Measurements from ENCODE around the gene NCK1. TPM values are rescaled to one million over a fixed set of nuclear protein-coding genes. Genes with fewer than 3 reads are reported as not detected.
"Not testable (repeated sequence)": the region's sequence is repeated elsewhere in the genome, so short reads cannot be mapped to it uniquely, and the experiment has no call there.

Gene NCK1
- polyA plus RNA-seq, 2 donors = 23.3 to 37.0 TPM

GRCh38 chr3:136902530-136902929 lies 40.5 kb downstream of the NCK1 start:
- not testable (repeated sequence) for H3K27me3 ChIP-seq (ENCODE audit: control insufficient read depth in 1 of 2, insufficient read depth in 2 of 2, low read length in 2 of 2); H3K36me3 ChIP-seq (ENCODE audit: control insufficient read depth in 2 of 2, insufficient read depth in 2 of 2, low read length in 1 of 2); H3K27ac ChIP-seq (ENCODE audit: low read depth in 2 of 2, low read length in 1 of 2); H3K9me3 ChIP-seq (ENCODE audit: control insufficient read depth in 2 of 2, insufficient read depth in 1 of 2, low read depth in 1 of 2, low read length in 1 of 2); H3K4me3 ChIP-seq (ENCODE audit: low read depth in 1 of 2, low read length in 2 of 2)
- H3K4me1 ChIP-seq (ENCODE audit: control insufficient read depth in 2 of 2, insufficient read depth in 2 of 2, low read length in 1 of 2) = peaks cover 0 to 13% of the 10 kb centered on the region in 2 donors
- 72 to 77% methylated on average over 1 of the region's 1 CpG for WGBS, 2 donors

DNA sequence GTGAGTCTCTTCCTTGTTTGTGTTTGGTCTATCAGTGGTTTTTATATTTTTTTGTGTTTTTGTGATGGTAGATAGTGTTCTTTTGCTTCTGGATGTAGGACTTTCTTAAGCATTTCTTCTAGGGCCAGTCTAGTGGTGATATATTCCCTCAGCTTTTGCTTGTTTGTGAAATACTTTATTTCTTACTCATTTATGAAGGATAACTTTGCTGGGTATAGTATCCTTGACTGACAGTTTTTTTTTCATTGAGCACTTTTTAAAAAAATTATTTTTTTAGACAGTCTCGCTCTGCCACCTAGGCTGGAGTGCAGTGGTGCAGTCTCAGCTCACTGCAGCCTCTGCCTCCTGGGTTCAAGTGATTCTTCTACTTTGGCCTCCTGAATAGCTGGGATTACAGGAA lies 41.9 kb downstream of the NCK1 start:
- Histone ChIP-seq H3K4me1 (ENCODE audit: control insufficient read depth in 2 of 2, insufficient read depth in 2 of 2, low read length in 1 of 2) (peaks cover 0 to 13% of the 10 kb centered on the region in 2 donors), H3K27me3 (ENCODE audit: control insufficient read depth in 1 of 2, insufficient read depth in 2 of 2, low read length in 2 of 2) (no peaks in the 10 kb centered on the region), H3K36me3 (ENCODE audit: control insufficient read depth in 2 of 2, insufficient read depth in 2 of 2, low read length in 1 of 2) (peaks cover 3 to 5% of the 10 kb centered on the region in 2 donors), H3K27ac (ENCODE audit: low read depth in 2 of 2, low read length in 1 of 2) (no peak overlapping the region), H3K9me3 (ENCODE audit: control insufficient read depth in 2 of 2, insufficient read depth in 1 of 2, low read depth in 1 of 2, low read length in 1 of 2) (peaks cover 2 to 4% of the 10 kb centered on the region in 2 donors), H3K4me3 (ENCODE audit: low read depth in 1 of 2, low read length in 2 of 2) (no peak overlapping the region)
- WGBS, 2 donors = 0 to 4% methylated on average over 1 of the region's 1 CpG

DNA sequence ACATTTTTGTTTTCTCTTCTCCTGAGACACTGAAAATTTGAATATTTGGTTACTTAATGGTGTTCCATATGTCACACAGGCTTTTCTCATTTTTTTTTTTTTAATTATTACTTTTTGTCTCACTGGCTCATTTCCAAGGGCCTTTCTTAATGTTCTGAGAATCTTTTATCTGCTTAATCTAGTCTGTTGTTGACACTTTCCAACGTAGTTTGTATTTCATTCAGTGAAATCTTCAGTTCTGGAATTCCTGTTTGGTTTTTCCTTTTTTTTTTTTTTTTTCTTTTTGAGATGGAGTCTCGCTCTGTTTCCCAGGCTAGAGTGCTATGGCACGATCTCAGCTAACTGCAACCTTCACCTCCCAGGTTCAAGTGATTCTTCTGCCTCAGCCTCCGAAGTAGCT lies 42.7 kb downstream of the NCK1 start:
- H3K4me1 ChIP-seq (ENCODE audit: control insufficient read depth in 2 of 2, insufficient read depth in 2 of 2, low read length in 1 of 2) = peaks cover 0 to 13% of the 10 kb centered on the region in 2 donors
- H3K4me3 ChIP-seq (ENCODE audit: low read depth in 1 of 2, low read length in 2 of 2) = no peak overlapping the region
- no peaks in the 10 kb centered on the region for H3K27me3 ChIP-seq (ENCODE audit: control insufficient read depth in 1 of 2, insufficient read depth in 2 of 2, low read length in 2 of 2)
- peaks cover 2 to 4% of the 10 kb centered on the region in 2 donors for H3K9me3 ChIP-seq (ENCODE audit: control insufficient read depth in 2 of 2, insufficient read depth in 1 of 2, low read depth in 1 of 2, low read length in 1 of 2)
- WGBS, 2 donors = 73 to 78% methylated on average over 4 of the region's 4 CpGs
- H3K36me3 ChIP-seq (ENCODE audit: control insufficient read depth in 2 of 2, insufficient read depth in 2 of 2, low read length in 1 of 2) = peaks cover 3 to 5% of the 10 kb centered on the region in 2 donors
- no peak overlapping the region for H3K27ac ChIP-seq (ENCODE audit: low read depth in 2 of 2, low read length in 1 of 2)

GRCh38 chr3:136905549-136905948 lies 43.5 kb downstream of the NCK1 start:
- no peak overlapping the region for H3K4me3 ChIP-seq (ENCODE audit: low read depth in 1 of 2, low read length in 2 of 2)
- WGBS, 2 donors = 94 to 100% methylated on average over 1 of the region's 1 CpG
- H3K36me3 ChIP-seq (ENCODE audit: control insufficient read depth in 2 of 2, insufficient read depth in 2 of 2, low read length in 1 of 2) = peaks cover 3 to 5% of the 10 kb centered on the region in 2 donors
- peaks cover 0 to 13% of the 10 kb centered on the region in 2 donors for H3K4me1 ChIP-seq (ENCODE audit: control insufficient read depth in 2 of 2, insufficient read depth in 2 of 2, low read length in 1 of 2)
- no peak overlapping the region for H3K27ac ChIP-seq (ENCODE audit: low read depth in 2 of 2, low read length in 1 of 2)
- H3K27me3 ChIP-seq (ENCODE audit: control insufficient read depth in 1 of 2, insufficient read depth in 2 of 2, low read length in 2 of 2) = no peaks in the 10 kb centered on the region
- H3K9me3 ChIP-seq (ENCODE audit: control insufficient read depth in 2 of 2, insufficient read depth in 1 of 2, low read depth in 1 of 2, low read length in 1 of 2) = peaks cover 2 to 4% of the 10 kb centered on the region in 2 donors

DNA sequence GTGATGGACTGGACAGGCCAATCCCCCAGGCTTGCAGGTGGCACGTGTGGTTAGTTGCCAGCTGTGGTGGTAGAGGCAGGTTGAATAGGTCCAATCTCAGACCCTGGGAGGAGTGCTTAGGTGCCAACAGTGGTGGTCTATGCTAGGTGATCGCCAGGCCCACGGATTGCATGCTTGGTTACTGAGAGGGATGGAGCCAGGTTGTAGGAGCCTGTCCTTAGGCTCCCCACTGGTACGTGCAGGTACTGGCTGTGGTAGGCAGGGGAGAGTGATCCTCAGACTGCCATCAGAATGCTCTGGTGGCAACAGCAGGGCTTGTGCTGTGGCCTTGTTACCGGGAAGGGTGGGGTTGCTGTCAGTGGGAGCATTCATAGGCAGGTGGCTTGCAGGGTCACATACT lies 44.7 kb downstream of the NCK1 start:
- peaks cover 2 to 4% of the 10 kb centered on the region in 2 donors for H3K9me3 ChIP-seq (ENCODE audit: control insufficient read depth in 2 of 2, insufficient read depth in 1 of 2, low read depth in 1 of 2, low read length in 1 of 2)
- WGBS, 2 donors = 73 to 79% methylated on average over 5 of the region's 5 CpGs
- peaks cover 3 to 5% of the 10 kb centered on the region in 2 donors for H3K36me3 ChIP-seq (ENCODE audit: control insufficient read depth in 2 of 2, insufficient read depth in 2 of 2, low read length in 1 of 2)
- no peak overlapping the region for H3K4me3 ChIP-seq (ENCODE audit: low read depth in 1 of 2, low read length in 2 of 2)
- H3K27ac ChIP-seq (ENCODE audit: low read depth in 2 of 2, low read length in 1 of 2) = peak overlapping the region in 1 of 2 donors; percentile 40
- H3K4me1 ChIP-seq (ENCODE audit: control insufficient read depth in 2 of 2, insufficient read depth in 2 of 2, low read length in 1 of 2) = peaks cover 0 to 13% of the 10 kb centered on the region in 2 donors
- H3K27me3 ChIP-seq (ENCODE audit: control insufficient read depth in 1 of 2, insufficient read depth in 2 of 2, low read length in 2 of 2) = no peaks in the 10 kb centered on the region

DNA sequence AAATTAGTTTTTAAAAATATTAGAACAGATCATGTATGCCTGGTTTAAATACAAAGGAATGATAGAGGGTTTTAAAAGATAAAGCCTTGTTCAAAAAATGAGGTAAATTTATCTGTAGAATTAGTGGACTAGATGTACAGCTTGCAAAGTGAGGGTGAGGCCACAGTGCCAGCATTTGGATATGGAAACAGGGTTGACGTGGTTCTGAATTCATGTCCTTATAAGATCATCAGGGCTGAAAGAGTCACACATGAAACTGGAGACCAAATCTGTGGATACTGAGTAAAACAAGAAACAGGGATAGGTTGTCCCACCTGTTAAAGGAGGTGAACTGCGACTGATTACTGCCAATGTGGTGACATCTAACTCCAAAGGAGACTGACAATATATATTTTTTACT lies 46.3 kb downstream of the NCK1 start:
- Histone ChIP-seq H3K9me3 (ENCODE audit: control insufficient read depth in 2 of 2, insufficient read depth in 1 of 2, low read depth in 1 of 2, low read length in 1 of 2) (peaks cover 2 to 4% of the 10 kb centered on the region in 2 donors), H3K27me3 (ENCODE audit: control insufficient read depth in 1 of 2, insufficient read depth in 2 of 2, low read length in 2 of 2) (no peaks in the 10 kb centered on the region), H3K4me3 (ENCODE audit: low read depth in 1 of 2, low read length in 2 of 2) (no peak overlapping the region), H3K36me3 (ENCODE audit: control insufficient read depth in 2 of 2, insufficient read depth in 2 of 2, low read length in 1 of 2) (peaks cover 3 to 5% of the 10 kb centered on the region in 2 donors), H3K4me1 (ENCODE audit: control insufficient read depth in 2 of 2, insufficient read depth in 2 of 2, low read length in 1 of 2) (peaks cover 0 to 13% of the 10 kb centered on the region in 2 donors), H3K27ac (ENCODE audit: low read depth in 2 of 2, low read length in 1 of 2) (no peak overlapping the region)
- WGBS, 2 donors = 85 to 92% methylated on average over 2 of the region's 2 CpGs

DNA sequence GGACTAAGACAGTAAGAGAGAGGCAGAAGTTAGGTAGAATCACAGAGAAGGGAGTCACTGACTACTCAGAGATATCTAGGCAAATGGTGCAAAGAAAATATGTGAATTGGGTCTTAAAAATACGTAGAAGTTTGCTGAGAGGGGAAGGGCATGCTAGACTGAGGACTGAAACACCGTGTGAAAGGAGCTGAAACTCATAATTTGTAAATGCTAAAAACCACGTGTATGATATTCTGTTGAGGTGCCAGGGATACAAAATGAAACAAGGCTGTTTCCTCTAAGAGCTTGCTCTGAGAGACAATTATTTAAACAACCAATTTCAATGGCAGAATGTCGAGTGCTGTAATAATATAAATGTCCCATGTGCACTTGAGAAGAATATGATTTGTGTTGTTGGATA lies 47.2 kb downstream of the NCK1 start:
- peaks cover 0 to 13% of the 10 kb centered on the region in 2 donors for H3K4me1 ChIP-seq (ENCODE audit: control insufficient read depth in 2 of 2, insufficient read depth in 2 of 2, low read length in 1 of 2)
- H3K36me3 ChIP-seq (ENCODE audit: control insufficient read depth in 2 of 2, insufficient read depth in 2 of 2, low read length in 1 of 2) = peaks cover 3 to 5% of the 10 kb centered on the region in 2 donors
- 57 to 67% methylated on average over 4 of the region's 4 CpGs for whole genome bisulfite sequencing, 2 donors
- H3K27me3 ChIP-seq (ENCODE audit: control insufficient read depth in 1 of 2, insufficient read depth in 2 of 2, low read length in 2 of 2) = no peaks in the 10 kb centered on the region
- peaks cover 0 to 4% of the 10 kb centered on the region in 2 donors for H3K9me3 ChIP-seq (ENCODE audit: control insufficient read depth in 2 of 2, insufficient read depth in 1 of 2, low read depth in 1 of 2, low read length in 1 of 2)
- no peak overlapping the region for H3K4me3 ChIP-seq (ENCODE audit: low read depth in 1 of 2, low read length in 2 of 2)
- no peak overlapping the region for H3K27ac ChIP-seq (ENCODE audit: low read depth in 2 of 2, low read length in 1 of 2)

DNA sequence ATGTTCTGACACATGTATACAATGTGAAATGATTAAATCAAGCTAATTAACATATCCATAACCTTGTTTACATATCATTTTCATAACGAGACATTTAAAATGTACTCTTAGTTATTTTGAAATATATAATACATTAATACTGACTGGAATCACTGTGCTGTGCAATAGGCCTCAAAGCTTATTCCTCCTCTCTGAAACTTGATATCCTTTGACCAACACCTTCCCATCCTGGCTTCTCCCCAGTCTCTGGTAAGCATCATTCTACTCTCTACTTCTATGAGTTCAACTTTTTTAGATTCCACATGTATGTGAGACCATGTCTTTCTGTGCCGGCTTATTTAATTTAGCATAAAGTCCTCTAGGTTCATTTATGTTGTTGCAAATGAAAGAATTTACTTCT lies 48.7 kb downstream of the NCK1 start:
- peaks cover 3 to 5% of the 10 kb centered on the region in 2 donors for H3K36me3 ChIP-seq (ENCODE audit: control insufficient read depth in 2 of 2, insufficient read depth in 2 of 2, low read length in 1 of 2)
- peaks cover 0 to 13% of the 10 kb centered on the region in 2 donors for H3K4me1 ChIP-seq (ENCODE audit: control insufficient read depth in 2 of 2, insufficient read depth in 2 of 2, low read length in 1 of 2)
- 90 to 94% methylated on average over 2 of the region's 2 CpGs for WGBS, 2 donors
- H3K27ac ChIP-seq (ENCODE audit: low read depth in 2 of 2, low read length in 1 of 2) = no peak overlapping the region
- no peak overlapping the region for H3K4me3 ChIP-seq (ENCODE audit: low read depth in 1 of 2, low read length in 2 of 2)
- peaks cover 0 to 4% of the 10 kb centered on the region in 2 donors for H3K9me3 ChIP-seq (ENCODE audit: control insufficient read depth in 2 of 2, insufficient read depth in 1 of 2, low read depth in 1 of 2, low read length in 1 of 2)
- H3K27me3 ChIP-seq (ENCODE audit: control insufficient read depth in 1 of 2, insufficient read depth in 2 of 2, low read length in 2 of 2) = no peaks in the 10 kb centered on the region

DNA sequence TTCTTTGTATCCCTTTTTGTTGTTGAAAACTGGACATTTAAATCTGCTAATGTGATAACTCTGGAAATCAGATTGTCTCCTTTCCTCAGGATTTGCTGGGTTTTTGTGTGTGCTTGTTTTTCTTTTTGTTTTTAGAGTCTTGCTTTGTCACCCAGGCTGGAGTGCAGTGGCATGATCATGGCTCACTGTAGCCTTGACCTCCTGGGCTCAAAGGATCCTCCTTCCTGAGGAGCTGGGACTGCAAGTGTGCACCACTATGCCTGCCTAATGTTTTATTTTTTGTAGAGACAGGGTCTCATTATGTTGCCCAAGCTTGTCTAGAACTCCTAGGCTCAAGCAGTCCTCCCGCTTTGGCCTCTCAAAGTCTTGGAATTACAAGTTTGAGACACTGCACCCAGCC lies 51.2 kb downstream of the NCK1 start:
- Histone ChIP-seq H3K27ac (ENCODE audit: low read depth in 2 of 2, low read length in 1 of 2) (no peak overlapping the region), H3K4me1 (ENCODE audit: control insufficient read depth in 2 of 2, insufficient read depth in 2 of 2, low read length in 1 of 2) (no peaks in the 10 kb centered on the region), H3K9me3 (ENCODE audit: control insufficient read depth in 2 of 2, insufficient read depth in 1 of 2, low read depth in 1 of 2, low read length in 1 of 2) (no peaks in the 10 kb centered on the region), H3K4me3 (ENCODE audit: low read depth in 1 of 2, low read length in 2 of 2) (no peak overlapping the region), H3K36me3 (ENCODE audit: control insufficient read depth in 2 of 2, insufficient read depth in 2 of 2, low read length in 1 of 2) (no peaks in the 10 kb centered on the region), H3K27me3 (ENCODE audit: control insufficient read depth in 1 of 2, insufficient read depth in 2 of 2, low read length in 2 of 2) (no peaks in the 10 kb centered on the region)
- WGBS, 2 donors = 96 to 100% methylated on average over 1 of the region's 1 CpG

DNA sequence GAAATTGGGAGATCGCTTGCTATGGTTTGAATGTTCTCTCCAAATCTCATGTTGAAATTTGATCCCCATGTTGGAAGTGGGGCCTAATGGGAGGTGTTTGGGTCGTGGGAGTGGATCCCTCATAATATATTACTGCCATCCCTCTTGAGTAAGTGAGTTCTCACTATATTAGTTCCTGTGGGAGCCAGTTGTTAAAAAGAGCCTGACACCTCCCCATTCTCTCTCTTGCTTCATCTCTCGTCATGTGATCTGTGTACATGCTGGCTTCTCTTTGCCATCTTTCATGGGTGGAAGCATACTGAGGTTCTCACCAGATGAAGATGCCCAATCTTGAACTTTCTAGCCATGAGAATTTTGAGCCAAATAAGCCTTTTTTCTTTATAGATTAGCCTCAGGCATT lies 52.7 kb downstream of the NCK1 start:
- Histone ChIP-seq H3K27ac (ENCODE audit: low read depth in 2 of 2, low read length in 1 of 2) (no peak overlapping the region), H3K36me3 (ENCODE audit: control insufficient read depth in 2 of 2, insufficient read depth in 2 of 2, low read length in 1 of 2) (no peaks in the 10 kb centered on the region), H3K9me3 (ENCODE audit: control insufficient read depth in 2 of 2, insufficient read depth in 1 of 2, low read depth in 1 of 2, low read length in 1 of 2) (no peaks in the 10 kb centered on the region), H3K4me3 (ENCODE audit: low read depth in 1 of 2, low read length in 2 of 2) (no peak overlapping the region), H3K4me1 (ENCODE audit: control insufficient read depth in 2 of 2, insufficient read depth in 2 of 2, low read length in 1 of 2) (no peaks in the 10 kb centered on the region), H3K27me3 (ENCODE audit: control insufficient read depth in 1 of 2, insufficient read depth in 2 of 2, low read length in 2 of 2) (no peaks in the 10 kb centered on the region)
- 89 to 93% methylated on average over 3 of the region's 3 CpGs for WGBS, 2 donors
